ENCODE results near the gene MKRN2OS. TPM values are rescaled to one million over a fixed set of nuclear protein-coding genes. Genes with fewer than 3 reads are reported as not detected.

The MKRN2OS gene
- total and polyA plus RNA-seq, 8 donors = 1.5 to 3.9 (median 2.4) TPM

DNA sequence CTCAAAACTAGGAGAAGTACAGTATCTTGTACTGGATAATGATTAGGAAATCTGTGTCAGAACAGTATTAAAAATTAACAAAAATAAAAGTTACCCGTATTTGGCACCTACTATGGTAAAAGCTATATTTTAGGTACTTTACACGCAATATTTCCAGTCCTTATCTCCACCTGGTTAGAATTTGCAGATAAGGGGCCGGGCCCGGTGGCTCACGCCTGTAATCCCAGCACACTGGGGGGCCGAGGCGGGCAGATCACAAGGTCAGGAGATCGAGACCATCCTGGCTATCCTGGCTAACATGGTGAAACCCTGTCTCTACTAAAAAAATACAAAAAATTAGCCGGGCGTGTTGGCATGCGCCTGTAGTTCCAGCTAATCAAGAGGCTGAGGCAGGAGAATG, 28.4 kb downstream of the MKRN2OS start:
- Histone ChIP-seq H3K27me3 (no peaks in the 10 kb centered on the region), H3K9me3 (no peaks in the 10 kb centered on the region), H3K27ac (no peak overlapping the region), H3K4me1 (peaks cover 5 to 16% (median 13%) of the 10 kb centered on the region in 3 donors), H3K36me3 (no peaks in the 10 kb centered on the region), H3K4me3 (no peak overlapping the region)
- FAIRE-seq (no peak), DNase-seq (no peak), ATAC-seq (peak in 3 of 4 donors; percentile 48 to 62 (median 53))
- no peak for TF ChIP-seq CTCF (IDR thresholded peaks at IDR 0.05)
- 25 to 30% methylated on average over 11 of the region's 11 CpGs for WGBS, 2 donors
- intact Hi-C loops (cut with DNase I) = no loop called here

DNA sequence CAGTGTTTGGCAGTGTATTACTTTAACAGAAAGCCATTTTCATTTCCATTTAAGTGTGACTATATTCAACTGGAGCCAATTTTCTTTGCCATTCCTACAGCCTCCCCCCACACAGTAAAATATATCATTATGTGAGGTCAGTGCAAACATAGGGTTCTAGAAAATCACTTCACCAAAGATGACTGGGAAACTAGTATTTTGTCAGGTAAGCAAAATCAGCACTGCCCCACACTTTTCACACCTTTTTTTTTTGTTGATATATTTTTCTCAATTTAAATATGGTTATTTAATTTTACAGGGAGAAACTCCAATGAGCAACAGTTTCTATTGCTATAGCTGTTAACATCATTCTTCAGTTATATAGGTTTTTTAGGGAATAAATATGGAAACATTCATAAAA, 29.7 kb downstream of the MKRN2OS start:
- no peak overlapping the region for H3K4me3 ChIP-seq
- peaks cover 5 to 16% (median 12%) of the 10 kb centered on the region in 3 donors for H3K4me1 ChIP-seq
- DNase-seq = no peak
- no peaks in the 10 kb centered on the region for H3K9me3 ChIP-seq
- intact Hi-C loops (cut with DNase I) = no loop called here
- no peaks in the 10 kb centered on the region for H3K36me3 ChIP-seq
- H3K27ac ChIP-seq = no peak overlapping the region
- no peak for ATAC-seq
- H3K27me3 ChIP-seq = no peaks in the 10 kb centered on the region
- TF ChIP-seq CTCF (IDR thresholded peaks at IDR 0.05) = no peak
- FAIRE-seq = no peak

- no peak for ATAC-seq
Measured at GRCh38 chr3:12513694-12514446, 31.4 kb downstream of the MKRN2OS start.

DNA sequence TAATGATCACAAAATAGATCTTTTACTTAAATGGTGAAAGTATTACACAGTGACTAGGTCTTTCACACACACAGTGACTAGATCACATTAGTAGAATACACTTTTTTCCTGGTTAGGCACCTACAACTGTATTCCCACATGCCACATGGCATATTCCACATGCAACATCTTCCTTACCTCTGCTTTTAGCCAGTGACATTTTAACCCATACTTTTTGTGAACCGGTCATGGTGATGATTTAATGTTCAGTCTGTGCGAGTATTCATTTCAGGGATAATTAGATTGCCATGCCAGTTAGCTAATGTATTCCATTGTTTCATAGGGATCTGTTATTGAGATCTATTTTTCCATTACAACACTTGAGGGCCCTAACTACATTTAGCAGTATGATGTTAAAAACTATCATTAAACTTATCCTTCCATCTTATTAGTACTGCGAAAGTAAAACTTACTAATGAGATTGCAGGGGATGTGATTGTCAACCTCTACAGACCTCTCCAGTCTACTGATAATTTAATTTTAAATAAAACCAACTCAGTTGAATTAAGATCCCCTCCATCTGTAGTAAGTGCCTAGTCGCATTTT, 32.7 kb downstream of the MKRN2OS start:
- Histone ChIP-seq H3K27me3 (no peaks in the 10 kb centered on the region), H3K9me3 (no peaks in the 10 kb centered on the region), H3K4me3 (no peak overlapping the region), H3K36me3 (no peaks in the 10 kb centered on the region), H3K4me1 (peaks cover 5 to 12% (median 12%) of the 10 kb centered on the region in 3 donors), H3K27ac (no peak overlapping the region)
- WGBS, 2 donors = 95 to 96% methylated on average over 4 of the region's 4 CpGs
- ATAC-seq (no peak), DNase-seq (no peak), FAIRE-seq (no peak)
- intact Hi-C loops (cut with DNase I) = no loop called here
- TF ChIP-seq CTCF (IDR thresholded peaks at IDR 0.05) = no peak

More at GRCh38 chr3:12513694-12514446, 31.4 kb downstream of the MKRN2OS start:
- no peak for TF ChIP-seq CTCF (IDR thresholded peaks at IDR 0.05)
- no peak for FAIRE-seq
- H3K27me3 ChIP-seq = no peaks in the 10 kb centered on the region
- H3K4me3 ChIP-seq = no peak overlapping the region
- intact Hi-C loops (cut with DNase I) = no loop called here
- no peak overlapping the region for H3K27ac ChIP-seq
- peaks cover 5 to 16% (median 12%) of the 10 kb centered on the region in 3 donors for H3K4me1 ChIP-seq
- no peak for DNase-seq
- H3K9me3 ChIP-seq = no peaks in the 10 kb centered on the region
- no peaks in the 10 kb centered on the region for H3K36me3 ChIP-seq
- 83 to 86% methylated on average over 5 of the region's 5 CpGs for WGBS, 2 donors

DNA sequence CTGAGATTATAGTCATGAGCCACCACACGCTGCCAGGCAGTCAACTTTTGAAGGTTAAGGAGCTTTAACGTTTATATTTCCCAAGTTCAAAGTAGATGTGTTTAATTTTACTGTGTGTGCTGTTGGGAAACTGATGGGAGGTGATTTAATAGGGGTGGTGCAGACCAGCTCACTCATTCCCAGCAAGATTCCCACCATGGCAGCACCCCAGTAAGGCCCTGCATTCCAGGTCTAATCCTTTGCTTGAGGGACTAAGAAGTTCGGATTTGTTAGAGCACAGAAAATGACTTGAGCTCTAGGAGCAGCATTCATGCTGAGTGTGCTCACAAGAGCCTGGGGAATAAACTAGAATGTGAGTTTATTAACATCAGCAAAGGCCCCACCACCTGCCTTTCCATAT, 35.8 kb downstream of the MKRN2OS start:
- Histone ChIP-seq H3K4me3 (no peak overlapping the region), H3K27me3 (no peaks in the 10 kb centered on the region), H3K36me3 (peaks cover 0 to 4% (median 0%) of the 10 kb centered on the region in 3 donors), H3K4me1 (no peaks in the 10 kb centered on the region), H3K9me3 (no peaks in the 10 kb centered on the region), H3K27ac (no peak overlapping the region)
- TF ChIP-seq CTCF (IDR thresholded peaks at IDR 0.05) = no peak
- WGBS, 2 donors = 67 to 77% methylated on average over 3 of the region's 3 CpGs
- intact Hi-C loops (cut with DNase I) = no loop called here
- ATAC-seq (no peak), DNase-seq (no peak), FAIRE-seq (no peak)

All from pancreas (tissue), 10 donors.